Keratinocyte (primary cell): Measurements from ENCODE around the gene TMEM184A.

Experiments
- EZH2 ChIP-seq: IDR thresholded peaks from one replicate; pipeline ENCODE4 v1.6.1; 2012; ENCODE audit warnings: inconsistent platforms, mild to moderate bottlenecking, low read length, moderate library complexity
- TF ChIP-seq, protein P1 (sequence below), 3 experiments: IDR thresholded peaks in 1 of 3; conservative IDR thresholded peaks in 1 of 3; optimal IDR thresholded peaks in 1 of 3; 2 replicates in 2 of 3; 3 replicates in 1 of 3; pipeline versions ENCODE3 to v1.5.1; 2011; ENCODE audit warnings: low read length in 3 of 3, mild to moderate bottlenecking in 3 of 3, moderate library complexity in 2 of 3, control low read depth in 1 of 3, inconsistent platforms in 1 of 3; ENCODE audit not compliant: insufficient read depth in 2 of 3; ENCODE audit errors: extremely low read depth in 1 of 3

DNA sequence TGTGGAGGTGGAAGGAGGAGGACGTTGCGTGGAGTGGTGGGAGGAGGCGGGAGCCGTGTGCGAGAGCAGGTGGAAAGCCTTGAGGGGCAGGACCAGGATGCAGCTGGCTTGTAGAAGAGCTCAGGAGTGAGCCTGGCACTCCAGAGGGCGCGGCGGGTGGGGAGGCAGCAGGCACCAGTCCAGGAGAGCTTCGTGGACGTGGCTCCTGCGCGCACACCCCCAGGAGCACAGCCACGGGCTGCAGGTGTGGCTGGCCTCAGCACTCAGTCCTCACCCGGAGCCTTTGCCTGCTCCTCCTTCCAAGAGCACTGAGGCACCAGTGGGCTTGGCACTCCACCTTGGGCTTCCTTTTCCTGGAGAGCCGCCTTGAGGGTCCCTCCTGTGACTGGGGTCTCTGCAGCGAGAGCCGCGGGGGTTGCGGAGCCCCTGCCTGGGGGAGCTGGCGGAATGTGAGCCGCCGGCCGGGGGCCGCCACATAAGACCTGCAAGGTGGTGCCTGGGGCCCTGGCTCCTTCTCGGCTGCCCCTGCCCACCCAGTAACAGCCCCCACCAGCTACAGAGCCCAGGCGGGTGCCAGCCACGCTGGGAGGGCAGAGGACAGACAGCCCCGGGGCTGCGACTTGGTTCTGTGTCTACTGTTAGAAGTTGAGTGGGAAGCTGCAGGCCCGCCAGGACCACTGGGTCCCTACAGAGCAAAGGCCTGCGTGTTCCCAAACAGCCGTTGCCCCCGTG, 14.4 kb downstream of the TMEM184A start:
- TF ChIP-seq, protein P1, sequence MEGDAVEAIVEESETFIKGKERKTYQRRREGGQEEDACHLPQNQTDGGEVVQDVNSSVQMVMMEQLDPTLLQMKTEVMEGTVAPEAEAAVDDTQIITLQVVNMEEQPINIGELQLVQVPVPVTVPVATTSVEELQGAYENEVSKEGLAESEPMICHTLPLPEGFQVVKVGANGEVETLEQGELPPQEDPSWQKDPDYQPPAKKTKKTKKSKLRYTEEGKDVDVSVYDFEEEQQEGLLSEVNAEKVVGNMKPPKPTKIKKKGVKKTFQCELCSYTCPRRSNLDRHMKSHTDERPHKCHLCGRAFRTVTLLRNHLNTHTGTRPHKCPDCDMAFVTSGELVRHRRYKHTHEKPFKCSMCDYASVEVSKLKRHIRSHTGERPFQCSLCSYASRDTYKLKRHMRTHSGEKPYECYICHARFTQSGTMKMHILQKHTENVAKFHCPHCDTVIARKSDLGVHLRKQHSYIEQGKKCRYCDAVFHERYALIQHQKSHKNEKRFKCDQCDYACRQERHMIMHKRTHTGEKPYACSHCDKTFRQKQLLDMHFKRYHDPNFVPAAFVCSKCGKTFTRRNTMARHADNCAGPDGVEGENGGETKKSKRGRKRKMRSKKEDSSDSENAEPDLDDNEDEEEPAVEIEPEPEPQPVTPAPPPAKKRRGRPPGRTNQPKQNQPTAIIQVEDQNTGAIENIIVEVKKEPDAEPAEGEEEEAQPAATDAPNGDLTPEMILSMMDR (optimal IDR thresholded peaks at IDR 0.05 in 1 of 3, IDR thresholded peaks at IDR 0.05 in 1 of 3, conservative IDR thresholded peaks at IDR 0.05 in 1 of 3; ENCODE audit: extremely low read depth in 1 of 3, insufficient read depth in 2 of 3, low read length in 3 of 3), result no peak
- TF ChIP-seq EZH2, result no peak
